ENCODE measurements around the gene CTTNBP2. TPM values are rescaled to one million over a fixed set of nuclear protein-coding genes. Genes with fewer than 3 reads are reported as not detected.

CTTNBP2 gene
- total and polyA plus RNA-seq, 10 of the 15 experiments (the other 5 are each of a cell fraction or from before 2014, with no cell fraction given): 0.04 to 0.43 TPM; not detected in 8

DNA sequence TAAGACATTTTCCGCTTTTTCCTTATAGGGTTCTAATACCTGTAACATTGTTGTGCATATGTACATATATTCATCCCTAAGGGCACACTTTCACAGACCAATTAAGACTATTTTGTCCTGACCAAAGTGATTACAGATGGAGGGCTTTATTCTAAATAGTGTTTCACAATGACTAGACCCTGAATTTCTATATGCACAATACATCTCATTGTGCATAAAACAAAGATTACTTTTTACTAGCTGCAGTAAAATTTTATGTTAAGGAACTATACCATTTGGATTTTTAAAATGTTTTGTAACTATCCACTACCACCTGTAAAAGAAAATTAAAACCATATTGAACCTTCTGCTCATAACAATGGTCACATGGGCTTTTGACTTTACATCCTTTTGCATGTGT is 87.8 kb downstream of the CTTNBP2 start:
- Histone ChIP-seq H3K4me1 (ENCODE audit: control insufficient read depth, insufficient read depth, low read length) (peaks cover 8% of the 10 kb centered on the region), H3K4me3 (no peak overlapping the region), H3K9ac (ENCODE audit: control insufficient read depth, insufficient read depth, low read length) (no peak overlapping the region), H3K27ac (ENCODE audit: control insufficient read depth, insufficient read depth) (no peak overlapping the region), H3K4me2 (ENCODE audit: control insufficient read depth, insufficient read depth) (no peak overlapping the region), H3K27me3 (replicated peaks in 1 of 2; ENCODE audit: control insufficient read depth in 2 of 2, insufficient read depth in 2 of 2, low read length in 1 of 2) (peaks cover 0 to 4% of the 10 kb centered on the region in 2 experiments; a peak in 2 of 4 replicates), H4K20me1 (ENCODE audit: control insufficient read depth, insufficient read depth) (no peaks in the 10 kb centered on the region), H3K36me3 (ENCODE audit: control insufficient read depth in 2 of 2, insufficient read depth in 2 of 2, low read length in 1 of 2) (no peaks in the 10 kb centered on the region), H3K79me2 (ENCODE audit: control insufficient read depth, insufficient read depth, low read length) (no peaks in the 10 kb centered on the region), H3K9me3 (replicated peaks; ENCODE audit: control insufficient read depth, insufficient read depth, low read length) (no peaks in the 10 kb centered on the region; the same call in 2 of the 3 replicates), H2AFZ (ENCODE audit: control insufficient read depth, low read depth, low read length) (no peak overlapping the region)
- TF ChIP-seq, protein P1, sequence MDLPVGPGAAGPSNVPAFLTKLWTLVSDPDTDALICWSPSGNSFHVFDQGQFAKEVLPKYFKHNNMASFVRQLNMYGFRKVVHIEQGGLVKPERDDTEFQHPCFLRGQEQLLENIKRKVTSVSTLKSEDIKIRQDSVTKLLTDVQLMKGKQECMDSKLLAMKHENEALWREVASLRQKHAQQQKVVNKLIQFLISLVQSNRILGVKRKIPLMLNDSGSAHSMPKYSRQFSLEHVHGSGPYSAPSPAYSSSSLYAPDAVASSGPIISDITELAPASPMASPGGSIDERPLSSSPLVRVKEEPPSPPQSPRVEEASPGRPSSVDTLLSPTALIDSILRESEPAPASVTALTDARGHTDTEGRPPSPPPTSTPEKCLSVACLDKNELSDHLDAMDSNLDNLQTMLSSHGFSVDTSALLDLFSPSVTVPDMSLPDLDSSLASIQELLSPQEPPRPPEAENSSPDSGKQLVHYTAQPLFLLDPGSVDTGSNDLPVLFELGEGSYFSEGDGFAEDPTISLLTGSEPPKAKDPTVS (IDR thresholded peaks at IDR 0.05; ENCODE audit: low read depth, low read length): no peak
- TF ChIP-seq CEBPB (IDR thresholded peaks at IDR 0.05; ENCODE audit: borderline replicate concordance in 1 of 2, low read depth in 2 of 2, low read length in 2 of 2): no peak
- 0 out of 4 replicates have a peak, but pooled peaks of 1 of the 2 experiments have one; percentile 14 for TF ChIP-seq IKZF2 (IDR thresholded peaks at IDR 0.05)
- no peak for TF ChIP-seq NR2C2 (IDR thresholded peaks at IDR 0.05; ENCODE audit: borderline replicate concordance, control insufficient read depth, insufficient read length, low read depth)
- TF ChIP-seq, protein P2, sequence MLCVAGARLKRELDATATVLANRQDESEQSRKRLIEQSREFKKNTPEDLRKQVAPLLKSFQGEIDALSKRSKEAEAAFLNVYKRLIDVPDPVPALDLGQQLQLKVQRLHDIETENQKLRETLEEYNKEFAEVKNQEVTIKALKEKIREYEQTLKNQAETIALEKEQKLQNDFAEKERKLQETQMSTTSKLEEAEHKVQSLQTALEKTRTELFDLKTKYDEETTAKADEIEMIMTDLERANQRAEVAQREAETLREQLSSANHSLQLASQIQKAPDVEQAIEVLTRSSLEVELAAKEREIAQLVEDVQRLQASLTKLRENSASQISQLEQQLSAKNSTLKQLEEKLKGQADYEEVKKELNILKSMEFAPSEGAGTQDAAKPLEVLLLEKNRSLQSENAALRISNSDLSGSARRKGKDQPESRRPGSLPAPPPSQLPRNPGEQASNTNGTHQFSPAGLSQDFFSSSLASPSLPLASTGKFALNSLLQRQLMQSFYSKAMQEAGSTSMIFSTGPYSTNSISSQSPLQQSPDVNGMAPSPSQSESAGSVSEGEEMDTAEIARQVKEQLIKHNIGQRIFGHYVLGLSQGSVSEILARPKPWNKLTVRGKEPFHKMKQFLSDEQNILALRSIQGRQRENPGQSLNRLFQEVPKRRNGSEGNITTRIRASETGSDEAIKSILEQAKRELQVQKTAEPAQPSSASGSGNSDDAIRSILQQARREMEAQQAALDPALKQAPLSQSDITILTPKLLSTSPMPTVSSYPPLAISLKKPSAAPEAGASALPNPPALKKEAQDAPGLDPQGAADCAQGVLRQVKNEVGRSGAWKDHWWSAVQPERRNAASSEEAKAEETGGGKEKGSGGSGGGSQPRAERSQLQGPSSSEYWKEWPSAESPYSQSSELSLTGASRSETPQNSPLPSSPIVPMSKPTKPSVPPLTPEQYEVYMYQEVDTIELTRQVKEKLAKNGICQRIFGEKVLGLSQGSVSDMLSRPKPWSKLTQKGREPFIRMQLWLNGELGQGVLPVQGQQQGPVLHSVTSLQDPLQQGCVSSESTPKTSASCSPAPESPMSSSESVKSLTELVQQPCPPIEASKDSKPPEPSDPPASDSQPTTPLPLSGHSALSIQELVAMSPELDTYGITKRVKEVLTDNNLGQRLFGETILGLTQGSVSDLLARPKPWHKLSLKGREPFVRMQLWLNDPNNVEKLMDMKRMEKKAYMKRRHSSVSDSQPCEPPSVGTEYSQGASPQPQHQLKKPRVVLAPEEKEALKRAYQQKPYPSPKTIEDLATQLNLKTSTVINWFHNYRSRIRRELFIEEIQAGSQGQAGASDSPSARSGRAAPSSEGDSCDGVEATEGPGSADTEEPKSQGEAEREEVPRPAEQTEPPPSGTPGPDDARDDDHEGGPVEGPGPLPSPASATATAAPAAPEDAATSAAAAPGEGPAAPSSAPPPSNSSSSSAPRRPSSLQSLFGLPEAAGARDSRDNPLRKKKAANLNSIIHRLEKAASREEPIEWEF (IDR thresholded peaks at IDR 0.05; ENCODE audit: insufficient replicate concordance, low read depth, low read length): no peak
- no peak for TF ChIP-seq BHLHE40 (IDR thresholded peaks at IDR 0.05; ENCODE audit: borderline replicate concordance in 1 of 2, low read depth in 2 of 2, low read length in 1 of 2)
- TF ChIP-seq NBN (IDR thresholded peaks at IDR 0.05): no peak
- no peak for TF ChIP-seq SRF (IDR thresholded peaks at IDR 0.05; ENCODE audit: low read depth in 2 of 2, low read length in 2 of 2)
- TF ChIP-seq MTA2 (IDR thresholded peaks at IDR 0.05; ENCODE audit: low read depth): peak; percentile 67
- intact Hi-C loops (cut with micrococcal nuclease; ENCODE audit: unreplicated experiment) (no loop called here), in situ Hi-C loops (cut with MboI) (no loop called here)
- BruUV-seq (replicated peaks): no TSS peak
- ATAC-seq (peak; percentile 48; the same call in 2 of the 3 replicates), FAIRE-seq (no peak), DNase-seq (ENCODE audit: low read depth, low spot score) (no peak)
- SMC1A ChIA-PET (ENCODE audit: uncharacterized antibody, unreplicated experiment): interaction anchor here (1.4 to 1.8 kb wide), 2 partner anchors 11 to 54 kb away, joined by 3 read pairs; no protein-coding TSS in a partner anchor
- RAD21 ChIA-PET (ENCODE audit: unreplicated experiment): no interaction called here
- WGBS (ENCODE audit: insufficient coverage, insufficient replicate concordance, low lambda C conversion rate, missing lambda C conversion rate): 100% methylated on average over 1 of the region's 1 CpG
- POLR2A ChIA-PET: no interaction called here
- CTCF ChIA-PET: interaction anchor here (1.6 kb wide), 1 partner anchor 10 kb away, joined by 4 read pairs; no protein-coding TSS in a partner anchor
